Karpas-422 (cell line): ENCODE measurements around the gene ARHGAP44. TPM values are rescaled to one million over a fixed set of nuclear protein-coding genes. Genes with fewer than 3 reads are reported as not detected.

Source experiments
- DNase-seq: peaks from one replicate; pipeline ENCODE4 v3.0.0-alpha.2; 2015
- H2AFZ ChIP-seq: fragments of 200-600 bp; sonication (generic); 2 replicates; pipeline ENCODE4 v1.6.1; 2014; ENCODE audit warnings: antibody characterized with exemption, low read length, mixed read lengths
- H3K27ac ChIP-seq: fragments of 200-600 bp; sonication (generic); 2 replicates; pipeline ENCODE4 v1.5.1; 2014; ENCODE audit warnings: mild to moderate bottlenecking, low read length, moderate library complexity
- H3K27me3 ChIP-seq: fragments of 200-600 bp; sonication (generic); 2 replicates; pipeline ENCODE4 v1.6.1; 2014; ENCODE audit warnings: low read length, mixed read lengths
- H3K36me3 ChIP-seq: fragments of 200-600 bp; sonication (generic); 2 replicates; pipeline ENCODE4 v1.6.1; 2014; ENCODE audit warnings: low read length, mixed read lengths; ENCODE audit not compliant: insufficient read depth
- H3K4me1 ChIP-seq: fragments of 200-600 bp; sonication (generic); 2 replicates; pipeline ENCODE4 v1.6.1; 2014; ENCODE audit warnings: mild to moderate bottlenecking, low read length, mixed read lengths
- H3K4me2 ChIP-seq: fragments of 200-600 bp; sonication (generic); 2 replicates; pipeline ENCODE4 v1.6.1; 2014; ENCODE audit warnings: low read length, low read depth, mild to moderate bottlenecking; ENCODE audit not compliant: poor library complexity, severe bottlenecking
- H3K4me3 ChIP-seq: fragments of 200-600 bp; sonication (generic); 2 replicates; pipeline ENCODE4 v1.5.1; 2014; ENCODE audit warnings: mild to moderate bottlenecking, antibody characterized with exemption, low read length, mixed read lengths
- H3K79me2 ChIP-seq: fragments of 200-600 bp; sonication (generic); 2 replicates; pipeline ENCODE4 v1.6.1; 2014; ENCODE audit warnings: mild to moderate bottlenecking, low read length, mixed read lengths
- H3K9ac ChIP-seq: fragments of 200-600 bp; sonication (generic); 2 replicates; pipeline ENCODE4 v1.6.0; 2014; ENCODE audit warnings: low read length
- H3K9me2 ChIP-seq: fragments of 200-600 bp; sonication (generic), shearing (Covaris generic); replicated peaks from 2 replicates; pipeline ENCODE4 v1.6.0; 2014; ENCODE audit warnings: mild to moderate bottlenecking, low read length, moderate library complexity; ENCODE audit not compliant: insufficient read depth
- H3K9me3 ChIP-seq: fragments of 300-700, 200-600 bp; sonication (generic); 2 replicates; pipeline ENCODE4 v1.6.1; 2014; ENCODE audit warnings: low read length, mixed read lengths
- H4K20me1 ChIP-seq: fragments of 200-600 bp; sonication (generic); 2 replicates; pipeline ENCODE4 v1.6.1; 2014; ENCODE audit warnings: mild to moderate bottlenecking, antibody characterized with exemption, low read length, low read depth; ENCODE audit not compliant: insufficient read depth
- total RNA-seq: library from RNA; depleted of rRNA; stranded (reverse); fragments of >200 nt; shearing (Covaris generic); gene quantifications from 2 replicates; pipeline ENCODE4 v1.2.3, GENCODE V29; 2014; ENCODE audit warnings: low replicate concordance

The ARHGAP44 gene
- total RNA-seq, 1 experiment from 2014 or later, result 24.6 TPM

- Histone ChIP-seq H3K4me3 (no peak overlapping the region), H3K36me3 (peaks cover 48% of the 10 kb centered on the region), H3K4me2 (no peak overlapping the region), H3K27ac (no peak overlapping the region), H3K27me3 (no peaks in the 10 kb centered on the region), H3K4me1 (no peaks in the 10 kb centered on the region), H3K9ac (no peak overlapping the region), H3K79me2 (peaks cover 10% of the 10 kb centered on the region; the same call in 1 of the 2 replicates), H3K9me3 (no peaks in the 10 kb centered on the region), H4K20me1 (no peaks in the 10 kb centered on the region), H2AFZ (no peak overlapping the region), H3K9me2 (no peaks in the 10 kb centered on the region)
- no peak for DNase-seq
These were observed 212.8 kb downstream of the ARHGAP44 start for GRCh38 chr17:13001991-13002615.

GRCh38 chr17:13002761-13003453 is 213.6 kb downstream of the ARHGAP44 start:
- H3K9me2 ChIP-seq, result no peaks in the 10 kb centered on the region
- H3K79me2 ChIP-seq, result peaks cover 10% of the 10 kb centered on the region; the same call in 1 of the 2 replicates
- peak; percentile 80 for DNase-seq
- H3K4me3 ChIP-seq, result no peak overlapping the region
- H3K9ac ChIP-seq, result no peak overlapping the region
- H3K27me3 ChIP-seq, result no peaks in the 10 kb centered on the region
- H4K20me1 ChIP-seq, result no peaks in the 10 kb centered on the region
- H3K4me1 ChIP-seq, result no peaks in the 10 kb centered on the region
- H3K36me3 ChIP-seq, result peaks cover 43% of the 10 kb centered on the region
- H3K4me2 ChIP-seq, result no peak overlapping the region
- H3K9me3 ChIP-seq, result no peaks in the 10 kb centered on the region
- H3K27ac ChIP-seq, result no peak overlapping the region
- no peak overlapping the region for H2AFZ ChIP-seq

- H3K4me2 ChIP-seq, result no peak overlapping the region
- H4K20me1 ChIP-seq, result no peaks in the 10 kb centered on the region
- H2AFZ ChIP-seq, result no peak overlapping the region
- no peaks in the 10 kb centered on the region for H3K9me2 ChIP-seq
- H3K9ac ChIP-seq, result no peak overlapping the region
- H3K4me3 ChIP-seq, result no peak overlapping the region
- peaks cover 10% of the 10 kb centered on the region; the same call in 1 of the 2 replicates for H3K79me2 ChIP-seq
- H3K36me3 ChIP-seq, result peaks cover 41% of the 10 kb centered on the region
- no peak overlapping the region for H3K27ac ChIP-seq
- no peaks in the 10 kb centered on the region for H3K27me3 ChIP-seq
- H3K4me1 ChIP-seq, result no peaks in the 10 kb centered on the region
- no peak for DNase-seq
- no peaks in the 10 kb centered on the region for H3K9me3 ChIP-seq
These were observed 214.2 kb downstream of the ARHGAP44 start for GRCh38 chr17:13003454-13003851.

GRCh38 chr17:13003927-13004326 is 214.6 kb downstream of the ARHGAP44 start:
- Histone ChIP-seq H3K4me3 (no peak overlapping the region), H3K36me3 (peaks cover 44% of the 10 kb centered on the region), H3K79me2 (peaks cover 10% of the 10 kb centered on the region; the same call in 1 of the 2 replicates), H3K4me1 (no peaks in the 10 kb centered on the region), H3K4me2 (no peak overlapping the region), H4K20me1 (no peaks in the 10 kb centered on the region), H2AFZ (no peak overlapping the region), H3K9me2 (no peaks in the 10 kb centered on the region), H3K9me3 (no peaks in the 10 kb centered on the region), H3K27ac (no peak overlapping the region), H3K27me3 (no peaks in the 10 kb centered on the region), H3K9ac (no peak overlapping the region)
- no peak for DNase-seq

- Histone ChIP-seq H3K79me2 (peaks cover 10% of the 10 kb centered on the region; the same call in 1 of the 2 replicates), H3K9ac (no peak overlapping the region), H3K36me3 (peaks cover 48% of the 10 kb centered on the region), H2AFZ (no peak overlapping the region), H3K9me2 (no peaks in the 10 kb centered on the region), H3K4me1 (no peaks in the 10 kb centered on the region), H3K9me3 (no peaks in the 10 kb centered on the region), H3K4me3 (no peak overlapping the region), H3K27me3 (no peaks in the 10 kb centered on the region), H4K20me1 (no peaks in the 10 kb centered on the region), H3K27ac (no peak overlapping the region), H3K4me2 (no peak overlapping the region)
- DNase-seq, result no peak
These were observed 215.0 kb downstream of the ARHGAP44 start for GRCh38 chr17:13004336-13004735.

- H3K9me2 ChIP-seq, result no peaks in the 10 kb centered on the region
- DNase-seq, result no peak
- H4K20me1 ChIP-seq, result no peaks in the 10 kb centered on the region
- no peak overlapping the region for H3K4me3 ChIP-seq
- H3K4me1 ChIP-seq, result no peaks in the 10 kb centered on the region
- H3K27ac ChIP-seq, result no peak overlapping the region
- peaks cover 10% of the 10 kb centered on the region; the same call in 1 of the 2 replicates for H3K79me2 ChIP-seq
- H3K9me3 ChIP-seq, result no peaks in the 10 kb centered on the region
- H3K36me3 ChIP-seq, result peaks cover 55% of the 10 kb centered on the region
- no peak overlapping the region for H2AFZ ChIP-seq
- H3K27me3 ChIP-seq, result no peaks in the 10 kb centered on the region
- H3K9ac ChIP-seq, result no peak overlapping the region
- no peak overlapping the region for H3K4me2 ChIP-seq
These were observed 216.2 kb downstream of the ARHGAP44 start for GRCh38 chr17:13005530-13005929.

- H3K27ac ChIP-seq, result no peak overlapping the region
- H3K4me1 ChIP-seq, result no peaks in the 10 kb centered on the region
- no peak for DNase-seq
- H4K20me1 ChIP-seq, result no peaks in the 10 kb centered on the region
- H3K4me2 ChIP-seq, result no peak overlapping the region
- H2AFZ ChIP-seq, result no peak overlapping the region
- H3K9me2 ChIP-seq, result no peaks in the 10 kb centered on the region
- H3K4me3 ChIP-seq, result no peak overlapping the region
- H3K36me3 ChIP-seq, result peaks cover 59% of the 10 kb centered on the region
- no peak overlapping the region for H3K9ac ChIP-seq
- H3K9me3 ChIP-seq, result no peaks in the 10 kb centered on the region
- H3K27me3 ChIP-seq, result no peaks in the 10 kb centered on the region
- peaks cover 7% of the 10 kb centered on the region for H3K79me2 ChIP-seq
These were observed 219.2 kb downstream of the ARHGAP44 start for GRCh38 chr17:13008461-13008860.

GRCh38 chr17:13010959-13011358 is 221.7 kb downstream of the ARHGAP44 start:
- Histone ChIP-seq H3K9ac (no peak overlapping the region), H3K27ac (no peak overlapping the region), H4K20me1 (no peaks in the 10 kb centered on the region), H3K4me2 (no peak overlapping the region), H3K36me3 (peaks cover 67% of the 10 kb centered on the region), H2AFZ (no peak overlapping the region), H3K27me3 (no peaks in the 10 kb centered on the region), H3K4me3 (no peak overlapping the region), H3K9me3 (no peaks in the 10 kb centered on the region), H3K4me1 (peaks cover under 1% of the 10 kb centered on the region; the same call in 1 of the 2 replicates), H3K79me2 (peaks cover 24% of the 10 kb centered on the region), H3K9me2 (no peaks in the 10 kb centered on the region)
- DNase-seq, result no peak
